ENCODE data around the gene CHIT1. TPM values are rescaled to one million over a fixed set of nuclear protein-coding genes. Genes with fewer than 3 reads are reported as not detected.

Gene CHIT1
- total RNA-seq, 1 experiment from 2014 or later, result not detected

GRCh38 chr1:203278885-203279406, 49.5 kb upstream of the CHIT1 start:
- no peaks in the 10 kb centered on the region for H3K27me3 ChIP-seq (ENCODE audit: insufficient read depth, low read length)
- ChIA-PET POLR2A (no interaction called here), CTCF (interaction anchor here (1.5 to 2.9 kb wide), 2 partner anchors 9 to 12 kb away, joined by 4 to 8 read pairs; no protein-coding TSS in a partner anchor), RAD21 (ENCODE audit: low non-redundant PET in 1 of 2, low total read pairs in 2 of 2, uncharacterized antibody in 2 of 2, unreplicated experiment in 2 of 2) (no interaction called here)
- H3K27ac ChIP-seq (ENCODE audit: low read depth, low read length), result no peak overlapping the region
- TF ChIP-seq SRF (IDR thresholded peaks at IDR 0.05; ENCODE audit: low read depth) (no peak), POLR2A (IDR thresholded peaks at IDR 0.05; ENCODE audit: borderline replicate concordance, extremely low read depth, insufficient read depth, insufficient read length) (no peak), EZH2 (IDR thresholded peaks at IDR 0.05) (no peak), CEBPB (IDR thresholded peaks at IDR 0.05; ENCODE audit: low read depth) (no peak), ZFX (IDR thresholded peaks at IDR 0.05) (no peak)
- no peaks in the 10 kb centered on the region for H3K9me2 ChIP-seq (ENCODE audit: insufficient read depth)
- BruUV-seq (replicated peaks), result no TSS peak
- no peaks in the 10 kb centered on the region for H4K20me1 ChIP-seq (ENCODE audit: insufficient read depth)
- intact Hi-C loops (cut with micrococcal nuclease), result no loop called here
- H2AFZ ChIP-seq (ENCODE audit: low read depth, low read length, poor library complexity, severe bottlenecking), result no peak overlapping the region
- H3K36me3 ChIP-seq (ENCODE audit: control insufficient read depth in 1 of 2, insufficient read depth in 2 of 2, low read length in 2 of 2), result no peaks in the 10 kb centered on the region
- no peaks in the 10 kb centered on the region for H3K79me2 ChIP-seq (ENCODE audit: insufficient read depth, low read length)
- H3K4me2 ChIP-seq (ENCODE audit: low read length), result no peak overlapping the region
- peaks cover 0 to 6% of the 10 kb centered on the region in 2 experiments; a peak in 2 of 4 replicates for H3K4me1 ChIP-seq (ENCODE audit: control insufficient read depth in 1 of 2, insufficient read depth in 2 of 2, low read length in 2 of 2)
- ATAC-seq (no peak), DNase-seq (ENCODE audit: low read depth, low spot score) (no peak)
- H3K9ac ChIP-seq (ENCODE audit: low read length), result no peak overlapping the region
- no peaks in the 10 kb centered on the region for H3K9me3 ChIP-seq (ENCODE audit: control insufficient read depth in 1 of 2, insufficient read depth in 1 of 2, low read depth in 1 of 2, low read length in 2 of 2)
- no peak overlapping the region for H3K4me3 ChIP-seq (replicated peaks in 1 of 2; ENCODE audit: low read depth in 1 of 2, low read length in 2 of 2)

- BruUV-seq (replicated peaks), result no TSS peak
- TF ChIP-seq YY1 (IDR thresholded peaks at IDR 0.05; ENCODE audit: extremely low read depth, insufficient replicate concordance, low read depth, low read length), result no peak
- no peak for TF ChIP-seq ZNF274 (IDR thresholded peaks at IDR 0.05; ENCODE audit: low read depth, low read length)
- TF ChIP-seq, protein P1, sequence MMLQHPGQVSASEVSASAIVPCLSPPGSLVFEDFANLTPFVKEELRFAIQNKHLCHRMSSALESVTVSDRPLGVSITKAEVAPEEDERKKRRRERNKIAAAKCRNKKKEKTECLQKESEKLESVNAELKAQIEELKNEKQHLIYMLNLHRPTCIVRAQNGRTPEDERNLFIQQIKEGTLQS (IDR thresholded peaks at IDR 0.05), result no peak
- TF ChIP-seq POLR2A (IDR thresholded peaks at IDR 0.05; ENCODE audit: borderline replicate concordance, extremely low read depth, insufficient read depth, insufficient read length), result no peak
- TF ChIP-seq ZFX (IDR thresholded peaks at IDR 0.05), result no peak
- TF ChIP-seq CEBPB (IDR thresholded peaks at IDR 0.05; ENCODE audit: low read depth), result no peak
- no peak for TF ChIP-seq ELF1 (IDR thresholded peaks at IDR 0.05; ENCODE audit: borderline replicate concordance, low read depth)
- TF ChIP-seq SRF (IDR thresholded peaks at IDR 0.05; ENCODE audit: low read depth), result no peak
- no peak for TF ChIP-seq SIN3A (IDR thresholded peaks at IDR 0.05; ENCODE audit: low read depth)
- TF ChIP-seq POLR2AphosphoS5 (IDR thresholded peaks at IDR 0.05; ENCODE audit: low read depth, low read length), result no peak
- TF ChIP-seq EZH2phosphoT487 (IDR thresholded peaks at IDR 0.05; ENCODE audit: borderline replicate concordance), result no peak
- no peak for TF ChIP-seq MAX (IDR thresholded peaks at IDR 0.05)
- TF ChIP-seq RAD21 (IDR thresholded peaks at IDR 0.05; ENCODE audit: low read depth), result no peak
- no peak for TF ChIP-seq SP1 (IDR thresholded peaks at IDR 0.05; ENCODE audit: low read depth)
- TF ChIP-seq, protein P2, sequence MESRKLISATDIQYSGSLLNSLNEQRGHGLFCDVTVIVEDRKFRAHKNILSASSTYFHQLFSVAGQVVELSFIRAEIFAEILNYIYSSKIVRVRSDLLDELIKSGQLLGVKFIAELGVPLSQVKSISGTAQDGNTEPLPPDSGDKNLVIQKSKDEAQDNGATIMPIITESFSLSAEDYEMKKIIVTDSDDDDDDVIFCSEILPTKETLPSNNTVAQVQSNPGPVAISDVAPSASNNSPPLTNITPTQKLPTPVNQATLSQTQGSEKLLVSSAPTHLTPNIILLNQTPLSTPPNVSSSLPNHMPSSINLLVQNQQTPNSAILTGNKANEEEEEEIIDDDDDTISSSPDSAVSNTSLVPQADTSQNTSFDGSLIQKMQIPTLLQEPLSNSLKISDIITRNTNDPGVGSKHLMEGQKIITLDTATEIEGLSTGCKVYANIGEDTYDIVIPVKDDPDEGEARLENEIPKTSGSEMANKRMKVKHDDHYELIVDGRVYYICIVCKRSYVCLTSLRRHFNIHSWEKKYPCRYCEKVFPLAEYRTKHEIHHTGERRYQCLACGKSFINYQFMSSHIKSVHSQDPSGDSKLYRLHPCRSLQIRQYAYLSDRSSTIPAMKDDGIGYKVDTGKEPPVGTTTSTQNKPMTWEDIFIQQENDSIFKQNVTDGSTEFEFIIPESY (IDR thresholded peaks at IDR 0.05; ENCODE audit: extremely low read depth, insufficient replicate concordance, low read length), result no peak
- no peak for TF ChIP-seq CBX3 (IDR thresholded peaks at IDR 0.05; ENCODE audit: low read depth)
Measured at GRCh38 chr1:203278082-203278884, 48.8 kb upstream of the CHIT1 start.

More at GRCh38 chr1:203278082-203278884, 48.8 kb upstream of the CHIT1 start:
- DNase-seq (ENCODE audit: low read depth, low spot score) (no peak), ATAC-seq (no peak)
- CTCF ChIA-PET, result interaction anchor here (1.2 to 2.9 kb wide), 2 partner anchors 11 kb away, joined by 7 to 8 read pairs; no protein-coding TSS in a partner anchor
- Histone ChIP-seq H3K4me1 (ENCODE audit: control insufficient read depth in 1 of 2, insufficient read depth in 2 of 2, low read length in 2 of 2) (peaks cover 0 to 12% of the 10 kb centered on the region in 2 experiments; a peak in 2 of 4 replicates), H3K4me2 (ENCODE audit: low read length) (no peak overlapping the region), H3K79me2 (ENCODE audit: insufficient read depth, low read length) (no peaks in the 10 kb centered on the region), H3K27me3 (ENCODE audit: insufficient read depth, low read length) (no peaks in the 10 kb centered on the region), H3K36me3 (ENCODE audit: control insufficient read depth in 1 of 2, insufficient read depth in 2 of 2, low read length in 2 of 2) (no peaks in the 10 kb centered on the region), H3K27ac (ENCODE audit: low read depth, low read length) (no peak overlapping the region), H3K4me3 (replicated peaks in 1 of 2; ENCODE audit: low read depth in 1 of 2, low read length in 2 of 2) (no peak overlapping the region), H3K9me2 (ENCODE audit: insufficient read depth) (no peaks in the 10 kb centered on the region), H3K9me3 (ENCODE audit: control insufficient read depth in 1 of 2, insufficient read depth in 1 of 2, low read depth in 1 of 2, low read length in 2 of 2) (no peaks in the 10 kb centered on the region), H3K9ac (ENCODE audit: low read length) (no peak overlapping the region), H4K20me1 (ENCODE audit: insufficient read depth) (no peaks in the 10 kb centered on the region), H2AFZ (ENCODE audit: low read depth, low read length, poor library complexity, severe bottlenecking) (no peak overlapping the region)
- RAD21 ChIA-PET (ENCODE audit: low non-redundant PET in 1 of 2, low total read pairs in 2 of 2, uncharacterized antibody in 2 of 2, unreplicated experiment in 2 of 2), result no interaction called here
- POLR2A ChIA-PET, result no interaction called here
- intact Hi-C loops (cut with micrococcal nuclease), result no loop called here

All from HCT116 (cell line).